Measurements from ENCODE around the gene RPL27A. TPM values are rescaled to one million over a fixed set of nuclear protein-coding genes. Genes with fewer than 3 reads are reported as not detected.

The RPL27A gene
- total RNA-seq, 2 donors from 2014 or later: 504 to 846 TPM

Other genes starting within 250 kb of the RPL27A start
- 1 to 10 TPM in 1 of 2 donors, under 1 TPM in 1; 0.74 to 1.5 TPM for gene STK33, start 88.6 kb upstream of the RPL27A start, total RNA-seq
- 10 to 100 TPM; 12.5 to 27.7 TPM for gene TRIM66, start 127 bp upstream of the RPL27A start, total RNA-seq
- 10 to 100 TPM; 14.8 to 18.0 TPM for gene AKIP1, start 228.4 kb downstream of the RPL27A start, total RNA-seq

Data from natural killer cell treated with Interleukin-12 subunit alpha and Interleukin-12 subunit beta and Interleukin-15 and Interleukin-18, amount 100 ng/mL, for 72 hours (primary cell).